SK-N-SH treated with all-trans-retinoic acid at 6 μM for 48 hours (cell line): Measurements from ENCODE around the gene ZNF276.

ENCODE experiments used
- ATAC-seq: fragments of 200-7000 bp; cut with Tn5 transposase; 3 replicates; pipeline ENCODE4 v1.9.1; 2020; ENCODE audit warnings: mild to moderate bottlenecking, moderate library complexity
- ARNTL ChIP-seq: fragments of 450-650 bp; formaldehyde crosslinking; IDR thresholded peaks from 2 replicates; pipeline ENCODE4 v1.5.0; 2020; ENCODE audit warnings: low read depth, mild to moderate bottlenecking, moderate library complexity, borderline replicate concordance
- BACH2 ChIP-seq: fragments of 250-450 bp; sonication (Bioruptor Pico); IDR thresholded peaks from 2 replicates; pipeline ENCODE4 v1.9.0; 2021; ENCODE audit warnings: mild to moderate bottlenecking, borderline replicate concordance
- CREB5 ChIP-seq: fragments of 250-450 bp; sonication (Bioruptor Pico); IDR thresholded peaks from 2 replicates; pipeline ENCODE4 v1.5.1; 2020; ENCODE audit warnings: low read depth, mild to moderate bottlenecking, moderate library complexity
- CSDC2 ChIP-seq: fragments of 250-450 bp; sonication (Bioruptor Pico); IDR thresholded peaks from 2 replicates; pipeline ENCODE4 v1.5.0; 2020; ENCODE audit warnings: mild to moderate bottlenecking, moderate library complexity
- GLIS3 ChIP-seq: fragments of 250-450 bp; sonication (Bioruptor Pico); IDR thresholded peaks from 2 replicates; pipeline ENCODE4 v1.5.0; 2020; ENCODE audit warnings: mild to moderate bottlenecking, moderate library complexity
- ISL1 ChIP-seq: fragments of 250-450 bp; sonication (Bioruptor Pico); IDR thresholded peaks from 2 replicates; pipeline ENCODE4 v2.1.2; 2022; ENCODE audit warnings: mild to moderate bottlenecking, moderate library complexity
- OSR1 ChIP-seq: fragments of 250-450 bp; sonication (Bioruptor Pico); IDR thresholded peaks from 2 replicates; pipeline ENCODE4 v1.8.0; 2022; ENCODE audit warnings: moderate library complexity, mild to moderate bottlenecking, inconsistent platforms
- PPARA ChIP-seq: fragments of 250-450 bp; sonication (Bioruptor Pico); IDR thresholded peaks from 2 replicates; pipeline ENCODE4 v1.5.0; 2020; ENCODE audit warnings: mild to moderate bottlenecking, borderline replicate concordance
- SNAI2 ChIP-seq: fragments of 250-450 bp; sonication (Bioruptor Pico); IDR thresholded peaks from 2 replicates; pipeline ENCODE4 v1.5.0; 2020; ENCODE audit warnings: mild to moderate bottlenecking, moderate library complexity
- TCF4 ChIP-seq: fragments of 250-450 bp; sonication (Bioruptor Pico); IDR thresholded peaks from 2 replicates; pipeline ENCODE4 v1.8.0; 2021; ENCODE audit warnings: mild to moderate bottlenecking, moderate library complexity, borderline replicate concordance
- TOX ChIP-seq: fragments of 250-450 bp; sonication (Bioruptor Pico); IDR thresholded peaks from 2 replicates; pipeline ENCODE4 v1.8.0; 2021; ENCODE audit warnings: mild to moderate bottlenecking, moderate library complexity, borderline replicate concordance
- ZC3H10 ChIP-seq: fragments of 250-450 bp; sonication (Bioruptor Pico); IDR thresholded peaks from 2 replicates; pipeline ENCODE4 v1.5.1; 2021; ENCODE audit warnings: mild to moderate bottlenecking, moderate library complexity
- ZFP30 ChIP-seq: fragments of 450-650 bp; formaldehyde crosslinking; IDR thresholded peaks from 2 replicates; pipeline ENCODE4 v1.5.0; 2022; ENCODE audit warnings: mild to moderate bottlenecking, moderate library complexity
- ZNF565 ChIP-seq: fragments of 450-650 bp; formaldehyde crosslinking; conservative IDR thresholded peaks from 2 replicates; pipeline ENCODE4 v1.5.0; 2020; ENCODE audit warnings: low read depth, mild to moderate bottlenecking, moderate library complexity
- ZNF70 ChIP-seq: fragments of 450-650 bp; formaldehyde crosslinking; IDR thresholded peaks from 2 replicates; pipeline ENCODE4 v1.5.0; 2020; ENCODE audit warnings: mild to moderate bottlenecking, moderate library complexity
- ZNF8 ChIP-seq: fragments of 450-650 bp; formaldehyde crosslinking; IDR thresholded peaks from 2 replicates; pipeline ENCODE4 v1.5.0; 2020; ENCODE audit warnings: mild to moderate bottlenecking, moderate library complexity
- TF ChIP-seq, protein P1 (sequence below): fragments of 250-450 bp; sonication (Bioruptor Pico); IDR thresholded peaks from 2 replicates; pipeline ENCODE4 v1.5.0; 2020; ENCODE audit warnings: mild to moderate bottlenecking, moderate library complexity
- TF ChIP-seq, protein P2 (sequence below): fragments of 250-450 bp; sonication (Bioruptor Pico); IDR thresholded peaks from 2 replicates; pipeline ENCODE4 v1.5.1; 2021; ENCODE audit warnings: mild to moderate bottlenecking, moderate library complexity
- TF ChIP-seq, protein P3 (sequence below): fragments of 250-450 bp; sonication (Bioruptor Pico); IDR thresholded peaks from 2 replicates; pipeline ENCODE4 v1.8.0; 2021; ENCODE audit warnings: low read depth, mild to moderate bottlenecking, moderate library complexity, borderline replicate concordance

The ZNF276 gene

DNA sequence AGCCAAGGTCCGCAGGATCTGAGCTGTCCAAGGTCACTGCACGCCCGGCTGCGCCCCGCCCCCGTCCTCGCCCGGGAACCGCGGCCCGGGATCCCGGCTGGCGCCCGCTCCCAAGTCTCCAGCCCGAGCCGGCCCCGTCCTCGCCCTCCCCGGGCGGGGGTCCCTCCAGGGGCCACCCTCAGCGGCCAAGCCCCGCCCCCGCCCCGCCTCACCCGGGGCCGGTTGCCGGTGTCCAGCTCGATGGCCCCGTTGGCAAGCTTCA, 855 bp upstream of the ZNF276 start:
- peak; percentile 30 for ATAC-seq

DNA sequence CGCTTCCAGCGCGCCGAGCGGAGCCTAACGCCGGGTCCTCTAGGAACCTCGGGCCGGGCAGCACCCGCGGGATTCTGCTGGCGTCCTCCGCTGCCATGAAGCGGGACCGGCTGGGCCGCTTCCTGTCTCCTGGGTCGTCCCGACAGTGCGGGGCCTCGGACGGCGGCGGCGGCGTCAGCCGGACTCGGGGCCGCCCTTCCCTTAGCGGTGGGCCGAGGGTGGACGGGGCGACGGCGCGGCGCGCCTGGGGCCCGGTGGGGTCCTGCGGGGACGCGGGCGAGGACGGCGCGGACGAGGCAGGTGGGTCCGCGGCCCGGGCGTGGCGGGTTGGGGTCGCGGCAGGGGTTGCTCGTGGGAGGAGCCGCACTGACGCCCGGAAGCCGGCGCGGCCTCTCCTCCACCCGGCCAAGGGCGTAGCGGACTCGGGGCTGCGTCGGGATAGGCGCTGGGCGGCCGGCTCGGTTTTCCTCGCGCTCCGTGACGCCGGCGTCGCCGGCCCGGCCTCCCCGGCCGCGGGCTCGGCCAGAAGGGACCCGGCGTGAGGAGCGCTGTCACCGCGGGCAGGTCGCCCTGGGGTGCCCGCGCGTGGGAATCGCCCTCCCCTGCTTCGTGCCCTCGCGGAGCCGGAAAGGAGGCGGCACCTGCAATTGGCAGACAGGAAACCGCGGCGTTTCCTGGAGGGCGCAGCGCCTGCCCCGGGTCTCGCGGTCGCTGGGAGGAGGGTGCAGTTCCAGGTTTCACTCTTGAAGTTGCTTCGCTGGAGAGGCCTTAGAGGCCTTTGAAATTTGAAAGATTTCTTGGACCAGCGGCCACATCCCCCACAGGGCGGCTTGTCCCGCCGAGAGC, 432 bp downstream of the ZNF276 start:
- TF ChIP-seq ZNF565, result no peak
- TF ChIP-seq BACH2 (CRISPR knock-in tag), result no peak
- TF ChIP-seq, protein P1, sequence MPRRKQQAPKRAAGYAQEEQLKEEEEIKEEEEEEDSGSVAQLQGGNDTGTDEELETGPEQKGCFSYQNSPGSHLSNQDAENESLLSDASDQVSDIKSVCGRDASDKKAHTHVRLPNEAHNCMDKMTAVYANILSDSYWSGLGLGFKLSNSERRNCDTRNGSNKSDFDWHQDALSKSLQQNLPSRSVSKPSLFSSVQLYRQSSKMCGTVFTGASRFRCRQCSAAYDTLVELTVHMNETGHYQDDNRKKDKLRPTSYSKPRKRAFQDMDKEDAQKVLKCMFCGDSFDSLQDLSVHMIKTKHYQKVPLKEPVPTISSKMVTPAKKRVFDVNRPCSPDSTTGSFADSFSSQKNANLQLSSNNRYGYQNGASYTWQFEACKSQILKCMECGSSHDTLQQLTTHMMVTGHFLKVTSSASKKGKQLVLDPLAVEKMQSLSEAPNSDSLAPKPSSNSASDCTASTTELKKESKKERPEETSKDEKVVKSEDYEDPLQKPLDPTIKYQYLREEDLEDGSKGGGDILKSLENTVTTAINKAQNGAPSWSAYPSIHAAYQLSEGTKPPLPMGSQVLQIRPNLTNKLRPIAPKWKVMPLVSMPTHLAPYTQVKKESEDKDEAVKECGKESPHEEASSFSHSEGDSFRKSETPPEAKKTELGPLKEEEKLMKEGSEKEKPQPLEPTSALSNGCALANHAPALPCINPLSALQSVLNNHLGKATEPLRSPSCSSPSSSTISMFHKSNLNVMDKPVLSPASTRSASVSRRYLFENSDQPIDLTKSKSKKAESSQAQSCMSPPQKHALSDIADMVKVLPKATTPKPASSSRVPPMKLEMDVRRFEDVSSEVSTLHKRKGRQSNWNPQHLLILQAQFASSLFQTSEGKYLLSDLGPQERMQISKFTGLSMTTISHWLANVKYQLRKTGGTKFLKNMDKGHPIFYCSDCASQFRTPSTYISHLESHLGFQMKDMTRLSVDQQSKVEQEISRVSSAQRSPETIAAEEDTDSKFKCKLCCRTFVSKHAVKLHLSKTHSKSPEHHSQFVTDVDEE (CRISPR knock-in tag), result no peak
- TF ChIP-seq ARNTL (CRISPR knock-in tag), result no peak
- TF ChIP-seq, protein P2, sequence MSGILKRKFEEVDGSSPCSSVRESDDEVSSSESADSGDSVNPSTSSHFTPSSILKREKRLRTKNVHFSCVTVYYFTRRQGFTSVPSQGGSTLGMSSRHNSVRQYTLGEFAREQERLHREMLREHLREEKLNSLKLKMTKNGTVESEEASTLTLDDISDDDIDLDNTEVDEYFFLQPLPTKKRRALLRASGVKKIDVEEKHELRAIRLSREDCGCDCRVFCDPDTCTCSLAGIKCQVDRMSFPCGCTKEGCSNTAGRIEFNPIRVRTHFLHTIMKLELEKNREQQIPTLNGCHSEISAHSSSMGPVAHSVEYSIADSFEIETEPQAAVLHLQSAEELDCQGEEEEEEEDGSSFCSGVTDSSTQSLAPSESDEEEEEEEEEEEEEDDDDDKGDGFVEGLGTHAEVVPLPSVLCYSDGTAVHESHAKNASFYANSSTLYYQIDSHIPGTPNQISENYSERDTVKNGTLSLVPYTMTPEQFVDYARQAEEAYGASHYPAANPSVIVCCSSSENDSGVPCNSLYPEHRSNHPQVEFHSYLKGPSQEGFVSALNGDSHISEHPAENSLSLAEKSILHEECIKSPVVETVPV (CRISPR knock-in tag), result no peak
- TF ChIP-seq ISL1 (CRISPR knock-in tag), result no peak
- TF ChIP-seq ZC3H10 (CRISPR knock-in tag), result no peak
- TF ChIP-seq, protein P3, sequence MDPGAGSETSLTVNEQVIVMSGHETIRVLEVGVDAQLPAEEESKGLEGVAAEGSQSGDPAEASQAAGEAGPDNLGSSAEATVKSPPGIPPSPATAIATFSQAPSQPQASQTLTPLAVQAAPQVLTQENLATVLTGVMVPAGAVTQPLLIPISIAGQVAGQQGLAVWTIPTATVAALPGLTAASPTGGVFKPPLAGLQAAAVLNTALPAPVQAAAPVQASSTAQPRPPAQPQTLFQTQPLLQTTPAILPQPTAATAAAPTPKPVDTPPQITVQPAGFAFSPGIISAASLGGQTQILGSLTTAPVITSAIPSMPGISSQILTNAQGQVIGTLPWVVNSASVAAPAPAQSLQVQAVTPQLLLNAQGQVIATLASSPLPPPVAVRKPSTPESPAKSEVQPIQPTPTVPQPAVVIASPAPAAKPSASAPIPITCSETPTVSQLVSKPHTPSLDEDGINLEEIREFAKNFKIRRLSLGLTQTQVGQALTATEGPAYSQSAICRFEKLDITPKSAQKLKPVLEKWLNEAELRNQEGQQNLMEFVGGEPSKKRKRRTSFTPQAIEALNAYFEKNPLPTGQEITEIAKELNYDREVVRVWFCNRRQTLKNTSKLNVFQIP (CRISPR knock-in tag), result no peak
- no peak for TF ChIP-seq OSR1 (CRISPR knock-in tag)
- TF ChIP-seq TOX, result no peak
- no peak for TF ChIP-seq TCF4 (CRISPR knock-in tag)
- no peak for TF ChIP-seq GLIS3
- no peak for TF ChIP-seq ZFP30 (CRISPR knock-in tag)
- TF ChIP-seq CREB5, result no peak
- TF ChIP-seq CSDC2, result no peak
- peak; percentile 24 for ATAC-seq

More for the DNA sequence above, 855 bp upstream of the ZNF276 start:
- TF ChIP-seq, protein P3 (CRISPR knock-in tag), result no peak
- no peak for TF ChIP-seq ZNF8
- TF ChIP-seq BACH2 (CRISPR knock-in tag), result no peak
- TF ChIP-seq SNAI2 (CRISPR knock-in tag), result no peak
- no peak for TF ChIP-seq TCF4 (CRISPR knock-in tag)
- no peak for TF ChIP-seq PPARA (CRISPR knock-in tag)

DNA sequence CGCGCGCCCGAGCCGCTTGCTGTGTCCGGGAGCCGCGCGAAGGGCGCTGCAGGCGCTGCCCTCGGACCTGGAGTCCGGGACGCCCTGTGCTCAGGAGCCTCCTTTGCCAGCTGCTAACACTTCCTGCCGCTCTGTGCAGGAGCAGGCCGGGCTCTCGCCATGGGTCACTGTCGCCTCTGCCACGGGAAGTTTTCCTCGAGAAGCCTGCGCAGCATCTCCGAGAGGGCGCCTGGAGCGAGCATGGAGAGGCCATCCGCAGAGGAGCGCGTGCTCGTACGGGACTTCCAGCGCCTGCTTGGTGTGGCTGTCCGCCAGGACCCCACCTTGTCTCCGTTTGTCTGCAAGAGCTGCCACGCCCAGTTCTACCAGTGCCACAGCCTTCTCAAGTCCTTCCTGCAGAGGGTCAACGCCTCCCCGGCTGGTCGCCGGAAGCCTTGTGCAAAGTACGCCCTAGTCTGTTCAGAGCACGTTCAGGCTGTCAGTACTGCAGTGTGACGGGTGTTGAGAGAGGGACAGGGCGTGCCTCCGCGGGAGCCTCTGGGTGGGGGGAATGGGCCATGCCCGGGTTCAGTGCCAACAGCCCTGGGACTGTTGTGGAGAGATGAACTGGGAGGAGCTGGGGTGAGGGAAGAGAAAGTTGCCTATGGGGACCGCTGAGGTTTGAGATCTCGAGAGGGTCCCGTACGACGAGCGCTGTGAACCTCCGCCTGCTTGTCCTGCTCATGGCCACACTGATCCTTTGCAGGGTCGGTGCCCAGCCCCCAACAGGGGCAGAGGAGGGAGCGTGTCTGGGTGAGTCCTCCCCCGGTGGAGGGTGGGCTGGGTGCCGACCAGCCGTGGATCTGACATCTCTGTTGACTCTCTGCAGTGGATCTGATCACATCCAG, 1.3 kb downstream of the ZNF276 start:
- peak; percentile 1; the same call in 2 of the 3 replicates for ATAC-seq
- TF ChIP-seq CREB5 (no peak), TOX (no peak), ZNF70 (CRISPR knock-in tag) (no peak), ZNF565 (no peak), ZFP30 (CRISPR knock-in tag) (no peak), ISL1 (CRISPR knock-in tag) (no peak), GLIS3 (no peak), SNAI2 (CRISPR knock-in tag) (no peak), ARNTL (CRISPR knock-in tag) (no peak), OSR1 (CRISPR knock-in tag) (no peak)
- TF ChIP-seq, protein P1 (CRISPR knock-in tag), result no peak
